Spleen (tissue), 11 donors: ENCODE measurements around the gene APOBEC3A. TPM values are rescaled to one million over a fixed set of nuclear protein-coding genes. Genes with fewer than 3 reads are reported as not detected.

Experiments used
- DNase-seq: peaks from one replicate; pipeline ENCODE4 v3.0.0-alpha.2; 2020
- H3K27ac ChIP-seq, 8 donors: fragments of 200-600 bp; sonication (generic) in 7 of 8; 1 replicate in 4 of 8; 2 replicates in 4 of 8; pipeline versions ENCODE4 v1.5.0 to v1.8.0; 2016 to 2021; ENCODE audit warnings: inconsistent platforms in 4 of 8, mild to moderate bottlenecking in 4 of 8, moderate library complexity in 1 of 8
- H3K27me3 ChIP-seq, 7 donors: fragments of 200-600 bp; sonication (generic) in 6 of 7; replicated peaks in 1 of 7; 1 replicate in 4 of 7; 2 replicates in 3 of 7; pipeline versions ENCODE4 v1.5.0 to v1.8.0; 2016 to 2021; ENCODE audit warnings: inconsistent platforms in 3 of 7, mild to moderate bottlenecking in 1 of 7
- H3K36me3 ChIP-seq, 6 donors: fragments of 200-600 bp; sonication (generic) in 5 of 6; 1 replicate in 4 of 6; 2 replicates in 2 of 6; pipeline versions ENCODE4 v1.5.0 to v1.8.0; 2016 to 2021; ENCODE audit warnings: inconsistent platforms in 2 of 6
- H3K4me1 ChIP-seq, 6 donors: fragments of 200-600 bp; sonication (generic) in 5 of 6; 1 replicate in 3 of 6; 2 replicates in 3 of 6; pipeline versions ENCODE4 v1.5.0 to v1.8.0; 2016 to 2021; ENCODE audit warnings: inconsistent platforms in 3 of 6
- H3K4me3 ChIP-seq, 8 donors: fragments of 200-600 bp; sonication (generic) in 7 of 8; 1 replicate in 4 of 8; 2 replicates in 4 of 8; pipeline versions ENCODE4 v1.5.0 to v1.8.0; 2016 to 2021; ENCODE audit warnings: inconsistent platforms in 4 of 8, mild to moderate bottlenecking in 4 of 8, moderate library complexity in 2 of 8
- H3K9me3 ChIP-seq, 8 donors: fragments of 200-600 bp; sonication (generic) in 7 of 8; 1 replicate in 4 of 8; 2 replicates in 4 of 8; pipeline versions ENCODE4 v1.5.0 to v1.8.0; 2016 to 2021; ENCODE audit warnings: inconsistent platforms in 4 of 8
- CTCF ChIP-seq, 11 experiments: fragments of 200-600 bp in 7 of 11; fragments of 450-650 bp in 4 of 11; sonication (generic) in 4 of 11; IDR thresholded peaks in 8 of 11; conservative IDR thresholded peaks in 3 of 11; 1 replicate in 7 of 11; 2 replicates in 4 of 11; pipeline versions ENCODE4 v1.4.0 to v1.8.0; 2016 to 2021; ENCODE audit warnings: antibody characterized with exemption in 11 of 11, inconsistent platforms in 4 of 11, mild to moderate bottlenecking in 1 of 11
- POLR2A ChIP-seq, 3 donors: fragments of 450-650 bp; IDR thresholded peaks; one replicate each; pipeline ENCODE4 v1.5.1; 2017; ENCODE audit warnings: antibody characterized with exemption in 3 of 3, mild to moderate bottlenecking in 1 of 3
- POLR2AphosphoS5 ChIP-seq, 3 donors: sonication (generic); formaldehyde crosslinking; IDR thresholded peaks; one replicate each; pipeline ENCODE4 v1.5.1; 2017; ENCODE audit warnings: antibody characterized with exemption in 3 of 3
- WGBS, 5 donors: extraction: QIAGEN DNeasy Blood & Tissue Kit in 3 of 5; methylation state at CpG; one replicate each; pipeline versions ENCODE4 v1.1.5 to v1.1.7; 2013 to 2018; 5-methylcytosine and 5-hydroxymethylcytosine counted together
- intact Hi-C: fragments of 100-400 bp; cut with DNase I; formaldehyde crosslinking; loops from one replicate; pipeline ENCODE4 v1.15.0; 2023; ENCODE audit warnings: low total_unique reads
- polyA plus RNA-seq, 3 donors: library from polyadenylated mRNA; stranded (reverse); fragments of 200-250 nt; gene quantifications; one replicate each; pipeline ENCODE4 v1.2.1, GENCODE V29; 2013
- total RNA-seq, 7 donors: library from RNA; depleted of rRNA in 3 of 7; stranded (reverse); fragments of >200 nt in 3 of 7; fragmentation: NEBNext Ultra II Directional in 4 of 7; extraction: Animal tissue kit (Norgen Biotek cat#: 25700) in 4 of 7; gene quantifications; one replicate each; pipeline versions ENCODE4 v1.1.0 to v1.2.1, GENCODE V29; 2016 to 2021
- donor health status: healthy with polysubstance abuse.
- donor health status: DM: no; HTN: no; CAD: no; lungs with moderate emphysema.
- donor health status: DM: no; HTN: no; CAD: no.
- donor health status: Bipolar disorder and iron deficiency.
- donor health status: healthy.
- donor health status: DM: no; HTN: no; CAD: no.
- donor health status: DM: yes; HTN: yes; CAD: no.

The APOBEC3A gene
- total and polyA plus RNA-seq, 10 donors = 1.2 to 163 (median 46.1) TPM

GRCh38 chr22:38967451-38968450, 10.3 kb downstream of the APOBEC3A start:
- Histone ChIP-seq H3K4me1 (peaks cover 0 to 52% (median 18%) of the 10 kb centered on the region in 6 donors), H3K9me3 (no peaks in the 10 kb centered on the region), H3K27ac (peak overlapping the region in 6 of 8 donors; percentile 61 to 95 (median 88)), H3K4me3 (peak overlapping the region in 1 of 8 donors; percentile 55), H3K36me3 (peaks cover 0 to 15% (median 0%) of the 10 kb centered on the region in 6 donors), H3K27me3 (peaks cover 0 to 40% (median 0%) of the 10 kb centered on the region in 7 donors)
- TF ChIP-seq POLR2A (IDR thresholded peaks at IDR 0.05) (no peak), CTCF (IDR thresholded peaks at IDR 0.05 in 8 of 11, conservative IDR thresholded peaks at IDR 0.05 in 3 of 11) (peak in 2 of 11 experiments; percentile 14 to 25), POLR2AphosphoS5 (IDR thresholded peaks at IDR 0.05) (peak in 2 of 3 donors; percentile 60 to 88)
- intact Hi-C loops = no loop called here
- WGBS, 5 donors = 50 to 72% (median 58%) methylated on average over 12 to 15 of the region's 15 CpGs; no CpG with 5 or more reads in 1 of the 5 donors
- peak; percentile 90 for DNase-seq

- H3K27me3 ChIP-seq = peaks cover 0 to 46% (median 0%) of the 10 kb centered on the region in 7 donors
- intact Hi-C loops = no loop called here
- TF ChIP-seq CTCF (IDR thresholded peaks at IDR 0.05 in 8 of 11, conservative IDR thresholded peaks at IDR 0.05 in 3 of 11) (no peak), POLR2A (IDR thresholded peaks at IDR 0.05) (no peak), POLR2AphosphoS5 (IDR thresholded peaks at IDR 0.05) (no peak)
Measured at GRCh38 chr22:38968801-38969200, 11.4 kb downstream of the APOBEC3A start.

GRCh38 chr22:38970551-38970950, 13.1 kb downstream of the APOBEC3A start:
- Histone ChIP-seq H3K4me1 (peaks cover 0 to 57% (median 24%) of the 10 kb centered on the region in 6 donors), H3K27ac (peak overlapping the region in 1 of 8 donors; percentile 31), H3K27me3 (peaks cover 0 to 46% (median 0%) of the 10 kb centered on the region in 7 donors), H3K9me3 (no peaks in the 10 kb centered on the region), H3K36me3 (no peaks in the 10 kb centered on the region), H3K4me3 (no peak overlapping the region)
- 37 to 41% (median 38%) methylated on average over 8 of the region's 8 CpGs; no CpG with 5 or more reads in 1 of the 5 donors for WGBS, 5 donors
- TF ChIP-seq CTCF (IDR thresholded peaks at IDR 0.05 in 8 of 11, conservative IDR thresholded peaks at IDR 0.05 in 3 of 11) = no peak
- TF ChIP-seq POLR2A (IDR thresholded peaks at IDR 0.05) = no peak
- no peak for TF ChIP-seq POLR2AphosphoS5 (IDR thresholded peaks at IDR 0.05)
- intact Hi-C loops = no loop called here
- no peak for DNase-seq

More at GRCh38 chr22:38968801-38969200, 11.4 kb downstream of the APOBEC3A start:
- WGBS, 5 donors = 76 to 89% (median 81%) methylated on average over 11 of the region's 11 CpGs; no CpG with 5 or more reads in 1 of the 5 donors
- no peak overlapping the region for H3K4me3 ChIP-seq
- H3K36me3 ChIP-seq = peaks cover 0 to 5% (median 0%) of the 10 kb centered on the region in 6 donors
- H3K4me1 ChIP-seq = peaks cover 0 to 63% (median 23%) of the 10 kb centered on the region in 6 donors
- H3K9me3 ChIP-seq = no peaks in the 10 kb centered on the region
- peak overlapping the region in 2 of 8 donors; percentile 90 to 95 for H3K27ac ChIP-seq
- peak; percentile 69 for DNase-seq
